ENCODE results near the gene NPBWR2. TPM values are rescaled to one million over a fixed set of nuclear protein-coding genes. Genes with fewer than 3 reads are reported as not detected.

Gene NPBWR2
- total RNA-seq, 1 donor, result not detected

GRCh38 chr20:64080813-64081623, 26.3 kb downstream of the NPBWR2 start:
- H3K4me3 ChIP-seq (ENCODE audit: low read depth, low read length), result no peak overlapping the region
- no peak for DNase-seq (ENCODE audit: low read depth)
- no peak for TF ChIP-seq CTCF (IDR thresholded peaks at IDR 0.05; ENCODE audit: insufficient read depth, low read depth, low read length)

- H3K4me3 ChIP-seq (ENCODE audit: low read depth, low read length), result peak within 1 kb of the TSS; percentile 80
- DNase-seq (ENCODE audit: low read depth), result no peak
- TF ChIP-seq CTCF (IDR thresholded peaks at IDR 0.05; ENCODE audit: insufficient read depth, low read depth, low read length), result no peak
Observed at GRCh38 chr20:64080013-64080812, 27.2 kb downstream of the NPBWR2 start, which contains the start of gene OPRL1. TSS of gene OPRL1 (plus strand) at chr20:64080082. CDS start at chr20:64092721, 12,639 bp downstream.

- TF ChIP-seq CTCF (IDR thresholded peaks at IDR 0.05; ENCODE audit: insufficient read depth, low read depth, low read length), result no peak
- peak; percentile 68 for DNase-seq (ENCODE audit: low read depth)
- peak within 1 kb of the TSS; percentile 80 for H3K4me3 ChIP-seq (ENCODE audit: low read depth, low read length)
Observed at GRCh38 chr20:64079273-64080012, 27.9 kb downstream of the NPBWR2 start, which contains the start of gene RGS19. TSS of gene RGS19 (minus strand) at chr20:64079518. CDS start at chr20:64076886, 2,632 bp downstream.

- H3K4me3 ChIP-seq (ENCODE audit: low read depth, low read length), result peak overlapping the region; percentile 80
- no peak for TF ChIP-seq CTCF (IDR thresholded peaks at IDR 0.05; ENCODE audit: insufficient read depth, low read depth, low read length)
Observed at GRCh38 chr20:64078934-64079272, 28.5 kb downstream of the NPBWR2 start.

GRCh38 chr20:64077876-64078551, 29.4 kb downstream of the NPBWR2 start:
- no peak for TF ChIP-seq CTCF (IDR thresholded peaks at IDR 0.05; ENCODE audit: insufficient read depth, low read depth, low read length)

More at GRCh38 chr20:64078934-64079272, 28.5 kb downstream of the NPBWR2 start:
- DNase-seq (ENCODE audit: low read depth), result no peak

GRCh38 chr20:64077541-64077875, 29.9 kb downstream of the NPBWR2 start:
- no peak for TF ChIP-seq CTCF (IDR thresholded peaks at IDR 0.05; ENCODE audit: insufficient read depth, low read depth, low read length)
- no peak overlapping the region for H3K4me3 ChIP-seq (ENCODE audit: low read depth, low read length)
- DNase-seq (ENCODE audit: low read depth), result no peak

More at GRCh38 chr20:64077876-64078551, 29.4 kb downstream of the NPBWR2 start:
- no peak for DNase-seq (ENCODE audit: low read depth)
- peak overlapping the region; percentile 80 for H3K4me3 ChIP-seq (ENCODE audit: low read depth, low read length)

All from fibroblast of villous mesenchyme (primary cell).